Endothelial cell of umbilical vein (primary cell): ENCODE measurements around the gene XKRX. TPM values are rescaled to one million over a fixed set of nuclear protein-coding genes. Genes with fewer than 3 reads are reported as not detected.

ENCODE experiments used
- BruUV-seq: library from RNA; stranded (reverse); fragments of 400-500 nt; replicated peaks from 2 replicates; lab custom pipeline; 2021; lab: Mats Ljungman, UMichigan
- CTCF ChIA-PET: fragments of 300-600, 350-600 bp; sonication (Branson Sonifier 250); formaldehyde crosslinking; loops from one replicate; lab custom pipeline; 2021; ENCODE audit warnings: antibody characterized with exemption, inconsistent platforms; lab: Charles Lee
- POLR2A ChIA-PET: fragments of 300-600, 350-600 bp; sonication (Branson Sonifier 250); formaldehyde crosslinking; loops from one replicate; lab custom pipeline; 2021; ENCODE audit warnings: antibody characterized with exemption, inconsistent platforms; lab: Charles Lee
- DNase-seq: peaks from one replicate; pipeline ENCODE4 v3.0.0-alpha.2; 2011; ENCODE audit warnings: low read depth, low spot score
- FAIRE-seq: peaks from 2 replicates; lab custom pipeline; 2011; peaks lifted over from hg19 to GRCh38; lab: Jason Lieb, UNC
- H2AFZ ChIP-seq: 2 replicates; pipeline ENCODE4 v1.6.0; 2012; ENCODE audit warnings: low read depth, low read length, control low read depth, inconsistent platforms
- H3K27ac ChIP-seq: 2 replicates; pipeline ENCODE4 v1.5.1; 2011; ENCODE audit warnings: low read depth, mild to moderate bottlenecking, control low read depth, low read length, moderate library complexity; ENCODE audit not compliant: insufficient read depth
- H3K27me3 ChIP-seq, 2 experiments: 2 replicates each; pipeline versions ENCODE4 v1.6.0 to v1.6.1; 2011; ENCODE audit warnings: low read length in 2 of 2, mixed read lengths in 1 of 2; ENCODE audit not compliant: control insufficient read depth in 2 of 2, insufficient read depth in 2 of 2
- H3K36me3 ChIP-seq, 2 experiments: 2 replicates in 1 of 2; 3 replicates in 1 of 2; pipeline ENCODE4 v1.5.1; 2011; ENCODE audit warnings: low read length in 2 of 2, mild to moderate bottlenecking in 1 of 2, moderate library complexity in 1 of 2; ENCODE audit not compliant: control insufficient read depth in 2 of 2, insufficient read depth in 2 of 2; ENCODE audit errors: extremely low read depth in 1 of 2
- H3K4me1 ChIP-seq: 3 replicates; pipeline ENCODE4 v1.5.1; 2011; ENCODE audit warnings: mild to moderate bottlenecking, low read length; ENCODE audit not compliant: control insufficient read depth, insufficient read depth; ENCODE audit errors: extremely low read depth
- H3K4me2 ChIP-seq: 2 replicates; pipeline ENCODE4 v1.6.1; 2011; ENCODE audit warnings: low read length, control low read depth, mixed read lengths; ENCODE audit not compliant: insufficient read depth
- H3K4me3 ChIP-seq, 3 experiments: fragments of 200-600 bp in 1 of 3; sonication (generic), shearing (Covaris generic) in 1 of 3; replicated peaks in 1 of 3; 2 replicates each; pipeline ENCODE4 v1.5.1; 2011 to 2016; ENCODE audit warnings: control low read depth in 3 of 3, low read length in 3 of 3, mild to moderate bottlenecking in 2 of 3, inconsistent platforms in 1 of 3, low read depth in 1 of 3, moderate library complexity in 1 of 3; ENCODE audit not compliant: insufficient read depth in 1 of 3
- H3K79me2 ChIP-seq: 2 replicates; pipeline ENCODE4 v1.6.0; 2012; ENCODE audit warnings: low read length, inconsistent platforms; ENCODE audit not compliant: control insufficient read depth, insufficient read depth
- H3K9ac ChIP-seq: replicated peaks from 2 replicates; pipeline ENCODE3; 2011; ENCODE audit warnings: low read length, control low read depth; ENCODE audit not compliant: insufficient read depth; ENCODE audit errors: extremely low read depth
- H3K9me1 ChIP-seq: replicated peaks from 3 replicates; pipeline ENCODE4 v1.6.0; 2011; ENCODE audit warnings: mild to moderate bottlenecking, low read length; ENCODE audit not compliant: control insufficient read depth, insufficient read depth; ENCODE audit errors: extremely low read depth
- H3K9me3 ChIP-seq: replicated peaks from 2 replicates; pipeline ENCODE4 v1.5.1; 2012; ENCODE audit warnings: low read length, inconsistent platforms; ENCODE audit not compliant: control insufficient read depth, insufficient read depth
- H4K20me1 ChIP-seq: replicated peaks from 2 replicates; pipeline ENCODE3; 2011; ENCODE audit warnings: mild to moderate bottlenecking, low read length; ENCODE audit not compliant: control insufficient read depth, insufficient read depth; ENCODE audit errors: extremely low read depth
- CTCF ChIP-seq, 2 donors: IDR thresholded peaks; 1 replicate in 1 of 2; 2 replicates in 1 of 2; pipeline ENCODE4 v1.5.1; 2011; ENCODE audit warnings: low read length in 2 of 2, mild to moderate bottlenecking in 2 of 2, moderate library complexity in 2 of 2, control low read depth in 1 of 2, inconsistent platforms in 1 of 2, low read depth in 1 of 2; ENCODE audit not compliant: insufficient read depth in 1 of 2; ENCODE audit errors: extremely low read depth in 1 of 2
- EZH2 ChIP-seq: IDR thresholded peaks from 2 replicates; pipeline ENCODE4 v1.6.1; 2012; ENCODE audit warnings: borderline replicate concordance, low read depth, mild to moderate bottlenecking, moderate library complexity, low read length, inconsistent platforms; ENCODE audit not compliant: severe bottlenecking
- FOS ChIP-seq: IDR thresholded peaks from 2 replicates; pipeline ENCODE4 v1.6.1; 2011; ENCODE audit warnings: mild to moderate bottlenecking, low read length, moderate library complexity, borderline replicate concordance; ENCODE audit not compliant: insufficient read depth
- GATA2 ChIP-seq: IDR thresholded peaks from 2 replicates; pipeline ENCODE4 v1.7.0; 2011; ENCODE audit warnings: low read depth, mild to moderate bottlenecking, moderate library complexity, mixed read lengths, low read length; ENCODE audit not compliant: insufficient read length, insufficient read depth
- JUN ChIP-seq: IDR thresholded peaks from 2 replicates; pipeline ENCODE4 v1.6.1; 2011; ENCODE audit warnings: borderline replicate concordance, low read depth; ENCODE audit not compliant: insufficient read length, insufficient read depth
- MAX ChIP-seq: IDR thresholded peaks from 2 replicates; pipeline ENCODE4 v1.6.1; 2011; ENCODE audit not compliant: insufficient read depth, insufficient read length
- MYC ChIP-seq: IDR thresholded peaks from one replicate; pipeline ENCODE4 v1.6.1; 2011; ENCODE audit warnings: mild to moderate bottlenecking, low read depth, low read length
- POLR2A ChIP-seq: IDR thresholded peaks from 2 replicates; pipeline ENCODE4 v1.6.1; 2012; ENCODE audit warnings: low read depth, mild to moderate bottlenecking, control low read depth, low read length
- POLR2AphosphoS5 ChIP-seq: IDR thresholded peaks from 2 replicates; pipeline ENCODE4 v1.6.1; 2012; ENCODE audit warnings: low read depth, mild to moderate bottlenecking, control low read depth, low read length, moderate library complexity; ENCODE audit not compliant: insufficient read depth
- dilution Hi-C: fragments of 300-500 bp; cut with MboI; formaldehyde crosslinking; loops from one replicate; pipeline ENCODE4 v1.15.0; 2019; ENCODE audit warnings: low sequenced_read_pairs; ENCODE audit not compliant: extremely low pct_ligation_motif_present
- intact Hi-C: fragments of 100-400 bp; cut with micrococcal nuclease; formaldehyde crosslinking; loops from one replicate; pipeline ENCODE4 v1.10.0; 2022
- polyA plus RNA-seq, 4 experiments: library from polyadenylated mRNA; depleted of rRNA in 3 of 4; stranded (reverse) in 3 of 4; unstranded in 1 of 4; fragments of >200 nt; gene quantifications; 2 replicates each; pipeline versions ENCODE4 v1.2.1 to v1.2.3, GENCODE V29; 2011 to 2012; ENCODE audit warnings: missing spikeins in 1 of 4
- total RNA-seq: library from RNA; stranded (reverse); gene quantifications from 2 replicates; pipeline ENCODE4 v1.2.3, GENCODE V29; 2021

XKRX gene
- total and polyA plus RNA-seq, 2 donors (not counting 3 experiments of a cell fraction or from before 2014, with no cell fraction given) = 0.33 to 0.88 TPM

- DNase-seq (no peak), FAIRE-seq (no peak)
- Histone ChIP-seq H3K4me1 (no peaks in the 10 kb centered on the region), H4K20me1 (no peaks in the 10 kb centered on the region), H3K27ac (no peak overlapping the region), H3K79me2 (no peaks in the 10 kb centered on the region), H3K4me3 (no peak overlapping the region), H3K9me1 (no peaks in the 10 kb centered on the region), H3K4me2 (no peak overlapping the region), H3K9ac (no peak overlapping the region), H2AFZ (no peak overlapping the region), H3K36me3 (no peaks in the 10 kb centered on the region), H3K9me3 (no peaks in the 10 kb centered on the region), H3K27me3 (no peaks in the 10 kb centered on the region)
- BruUV-seq = no TSS peak
- TF ChIP-seq CTCF (IDR thresholded peaks at IDR 0.05; ENCODE audit: extremely low read depth in 1 of 2, insufficient read depth in 1 of 2, low read depth in 1 of 2, low read length in 2 of 2) (no peak), MYC (no peak), POLR2AphosphoS5 (no peak), EZH2 (no peak), FOS (no peak), MAX (no peak), JUN (no peak), GATA2 (no peak), POLR2A (no peak)
- ChIA-PET POLR2A (no interaction called here), CTCF (no interaction called here)
- dilution Hi-C loops (no loop called here), intact Hi-C loops (no loop called here)
Measured at GRCh38 chrX:100962811-100963210, 34.1 kb upstream of the XKRX start.
